KMS-11 (cell line): ENCODE results near the gene NCAM1.

ENCODE experiments used
- H2AFZ ChIP-seq: fragments of 200-600 bp; sonication (generic); 2 replicates; pipeline ENCODE4 v1.6.1; 2016; ENCODE audit warnings: antibody characterized with exemption, mixed run types, low read depth
- H3K27ac ChIP-seq: fragments of 200-600 bp; sonication (generic); 2 replicates; pipeline ENCODE4 v1.6.1; 2016; ENCODE audit warnings: mild to moderate bottlenecking, mixed run types
- H3K27me3 ChIP-seq: fragments of 200-600 bp; sonication (generic); 2 replicates; pipeline ENCODE4 v1.6.1; 2017; ENCODE audit warnings: mild to moderate bottlenecking, low read depth, mixed run types, moderate library complexity; ENCODE audit not compliant: insufficient read depth
- H3K36me3 ChIP-seq: fragments of 200-600 bp; sonication (generic); 2 replicates; pipeline ENCODE4 v1.6.1; 2017; ENCODE audit warnings: mild to moderate bottlenecking, mixed run types; ENCODE audit not compliant: insufficient read depth
- H3K4me1 ChIP-seq: fragments of 200-600 bp; sonication (generic); 2 replicates; pipeline ENCODE4 v1.6.1; 2016; ENCODE audit warnings: mild to moderate bottlenecking, low read depth, mixed run types; ENCODE audit not compliant: poor library complexity, severe bottlenecking
- H3K4me2 ChIP-seq: fragments of 200-600 bp; sonication (generic); 2 replicates; pipeline ENCODE4 v1.7.0; 2016; ENCODE audit warnings: mild to moderate bottlenecking, mixed run types
- H3K4me3 ChIP-seq: fragments of 200-600 bp; sonication (generic); IDR thresholded peaks from 2 replicates; pipeline ENCODE4 v1.6.1; 2017; ENCODE audit warnings: low read depth, low read length, mixed read lengths; ENCODE audit not compliant: insufficient read depth
- H3K79me2 ChIP-seq: fragments of 200-600 bp; sonication (generic); 2 replicates; pipeline ENCODE4 v1.6.1; 2016; ENCODE audit warnings: low read depth, mixed run types; ENCODE audit not compliant: insufficient read depth
- H3K9ac ChIP-seq: fragments of 200-600 bp; sonication (generic); 2 replicates; pipeline ENCODE4 v1.6.1; 2016; ENCODE audit warnings: mild to moderate bottlenecking, mixed run types
- H4K20me1 ChIP-seq: fragments of 200-600 bp; sonication (generic); 2 replicates; pipeline ENCODE4 v1.6.1; 2016; ENCODE audit warnings: mild to moderate bottlenecking, mixed run types; ENCODE audit not compliant: insufficient read depth
- CTCF ChIP-seq: fragments of 200-600 bp; sonication (generic); conservative IDR thresholded peaks from 2 replicates; pipeline ENCODE4 v1.6.1; 2017; ENCODE audit warnings: low read depth, mild to moderate bottlenecking, antibody characterized with exemption, low read length, moderate library complexity, mixed read lengths

The NCAM1 gene

GRCh38 chr11:113134626-113135025 is 173.4 kb downstream of the NCAM1 start:
- H3K4me2 ChIP-seq = no peak overlapping the region
- H3K9ac ChIP-seq = no peak overlapping the region
- no peaks in the 10 kb centered on the region for H3K36me3 ChIP-seq
- no peak overlapping the region for H3K27ac ChIP-seq
- H3K4me1 ChIP-seq = no peaks in the 10 kb centered on the region
- no peaks in the 10 kb centered on the region for H3K27me3 ChIP-seq
- H4K20me1 ChIP-seq = no peaks in the 10 kb centered on the region
- H2AFZ ChIP-seq = no peak overlapping the region
- no peak for TF ChIP-seq CTCF
- no peak overlapping the region for H3K4me3 ChIP-seq
- no peaks in the 10 kb centered on the region for H3K79me2 ChIP-seq

GRCh38 chr11:113137713-113138529 is 176.7 kb downstream of the NCAM1 start:
- no peak for TF ChIP-seq CTCF
- no peaks in the 10 kb centered on the region for H3K4me1 ChIP-seq
- H4K20me1 ChIP-seq = no peaks in the 10 kb centered on the region
- H3K36me3 ChIP-seq = no peaks in the 10 kb centered on the region
- no peak overlapping the region for H3K4me3 ChIP-seq
- no peak overlapping the region for H3K9ac ChIP-seq
- H3K79me2 ChIP-seq = no peaks in the 10 kb centered on the region
- no peak overlapping the region for H2AFZ ChIP-seq
- no peaks in the 10 kb centered on the region for H3K27me3 ChIP-seq
- H3K4me2 ChIP-seq = no peak overlapping the region
- no peak overlapping the region for H3K27ac ChIP-seq

- Histone ChIP-seq H4K20me1 (no peaks in the 10 kb centered on the region), H3K27me3 (no peaks in the 10 kb centered on the region), H3K4me2 (no peak overlapping the region), H3K27ac (no peak overlapping the region), H3K4me1 (no peaks in the 10 kb centered on the region), H3K79me2 (no peaks in the 10 kb centered on the region), H2AFZ (no peak overlapping the region), H3K4me3 (no peak overlapping the region), H3K9ac (no peak overlapping the region), H3K36me3 (no peaks in the 10 kb centered on the region)
- no peak for TF ChIP-seq CTCF
Measured at GRCh38 chr11:113138731-113139130, 177.5 kb downstream of the NCAM1 start.

- H3K36me3 ChIP-seq = no peaks in the 10 kb centered on the region
- no peak overlapping the region for H3K27ac ChIP-seq
- H2AFZ ChIP-seq = no peak overlapping the region
- no peak overlapping the region for H3K9ac ChIP-seq
- H3K4me2 ChIP-seq = no peak overlapping the region
- H3K4me1 ChIP-seq = no peaks in the 10 kb centered on the region
- H3K79me2 ChIP-seq = no peaks in the 10 kb centered on the region
- no peak overlapping the region for H3K4me3 ChIP-seq
- no peaks in the 10 kb centered on the region for H3K27me3 ChIP-seq
- no peaks in the 10 kb centered on the region for H4K20me1 ChIP-seq
- no peak for TF ChIP-seq CTCF
Measured at GRCh38 chr11:113141010-113141409, 179.8 kb downstream of the NCAM1 start.
